LNCAP (cell line): Measurements from ENCODE around the gene TRA2B.

Experiments used
- TF ChIP-seq, protein P1 (sequence below): fragments of 450-650 bp; IDR thresholded peaks from 2 replicates; pipeline ENCODE4 v1.5.1; 2017; ENCODE audit warnings: mild to moderate bottlenecking

Gene TRA2B

DNA sequence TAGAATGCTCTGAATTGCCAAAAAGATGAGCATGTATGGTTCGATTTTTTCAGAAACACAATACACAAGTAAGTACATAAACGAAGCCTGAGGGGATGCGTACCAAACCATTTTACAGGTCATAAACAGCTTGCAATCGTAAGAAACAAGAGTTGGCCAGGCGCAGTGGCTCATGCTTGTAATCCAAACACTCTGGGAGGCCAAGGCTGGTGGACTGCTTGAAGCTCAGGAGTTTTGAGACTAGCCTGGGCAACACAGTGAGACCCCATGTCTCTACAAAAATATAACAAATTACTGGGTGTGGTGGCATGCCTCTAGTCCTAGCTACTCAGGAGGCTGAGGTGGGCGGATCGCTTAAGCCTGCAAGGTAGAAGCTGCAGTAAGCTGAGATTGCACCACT is 13.4 kb downstream of the TRA2B start:
- TF ChIP-seq, protein P1, sequence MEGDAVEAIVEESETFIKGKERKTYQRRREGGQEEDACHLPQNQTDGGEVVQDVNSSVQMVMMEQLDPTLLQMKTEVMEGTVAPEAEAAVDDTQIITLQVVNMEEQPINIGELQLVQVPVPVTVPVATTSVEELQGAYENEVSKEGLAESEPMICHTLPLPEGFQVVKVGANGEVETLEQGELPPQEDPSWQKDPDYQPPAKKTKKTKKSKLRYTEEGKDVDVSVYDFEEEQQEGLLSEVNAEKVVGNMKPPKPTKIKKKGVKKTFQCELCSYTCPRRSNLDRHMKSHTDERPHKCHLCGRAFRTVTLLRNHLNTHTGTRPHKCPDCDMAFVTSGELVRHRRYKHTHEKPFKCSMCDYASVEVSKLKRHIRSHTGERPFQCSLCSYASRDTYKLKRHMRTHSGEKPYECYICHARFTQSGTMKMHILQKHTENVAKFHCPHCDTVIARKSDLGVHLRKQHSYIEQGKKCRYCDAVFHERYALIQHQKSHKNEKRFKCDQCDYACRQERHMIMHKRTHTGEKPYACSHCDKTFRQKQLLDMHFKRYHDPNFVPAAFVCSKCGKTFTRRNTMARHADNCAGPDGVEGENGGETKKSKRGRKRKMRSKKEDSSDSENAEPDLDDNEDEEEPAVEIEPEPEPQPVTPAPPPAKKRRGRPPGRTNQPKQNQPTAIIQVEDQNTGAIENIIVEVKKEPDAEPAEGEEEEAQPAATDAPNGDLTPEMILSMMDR = no peak

DNA sequence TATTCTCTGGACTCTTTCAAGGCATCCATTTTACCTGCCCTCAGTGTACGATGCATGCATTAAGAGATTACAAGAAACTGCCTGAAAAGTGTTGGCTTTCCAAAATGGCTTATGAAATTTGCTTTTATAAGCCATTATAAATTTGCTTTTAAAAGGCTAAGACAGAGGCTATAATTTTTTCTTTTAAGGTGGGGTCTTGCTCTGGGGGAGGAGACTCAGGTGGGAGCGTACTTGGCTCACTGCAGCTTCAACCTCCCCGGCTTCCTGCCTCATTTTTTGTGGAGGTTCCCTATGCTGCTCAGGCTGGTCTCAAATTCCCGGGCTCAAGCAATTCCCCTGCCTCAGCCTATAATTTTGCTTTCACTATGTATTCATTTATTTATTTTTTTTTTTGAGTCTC is 17.6 kb downstream of the TRA2B start:
- TF ChIP-seq, protein P1 = no peak

DNA sequence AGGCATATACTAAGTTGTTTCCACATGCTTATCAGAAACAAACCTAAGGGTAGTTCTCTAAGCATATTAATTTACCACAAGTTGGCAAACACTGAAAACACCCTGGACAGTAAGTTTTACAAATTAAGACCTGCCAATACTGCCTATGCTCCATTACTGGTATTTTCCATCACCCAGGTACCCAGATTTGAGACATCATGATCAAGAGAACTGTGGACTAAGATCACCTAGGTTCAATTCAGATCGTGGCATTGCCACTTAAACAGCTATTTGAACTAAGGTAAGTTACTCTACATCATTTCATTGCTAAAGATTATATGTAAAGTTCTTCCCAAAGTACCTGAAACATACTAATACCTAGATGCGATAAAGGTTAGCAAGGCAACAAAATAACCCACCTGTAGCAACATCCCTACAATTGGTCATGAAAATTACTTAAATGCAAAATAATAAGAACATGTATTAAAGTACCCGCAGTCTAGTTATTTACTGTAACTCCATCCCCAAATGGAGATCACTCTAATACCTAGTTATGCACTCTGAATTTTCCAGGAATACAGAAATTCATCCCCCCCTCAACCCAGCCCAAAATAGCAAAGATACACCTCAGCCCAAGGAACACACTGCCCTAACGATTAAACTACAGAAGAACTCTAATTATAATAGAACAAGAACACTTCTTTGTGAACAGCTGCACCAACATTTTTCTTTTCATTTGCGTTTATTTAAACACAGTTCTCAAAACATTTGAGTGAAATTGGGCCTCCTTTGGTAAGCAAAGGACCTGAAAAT is 21.6 kb downstream of the TRA2B start:
- TF ChIP-seq, protein P1 = no peak

DNA sequence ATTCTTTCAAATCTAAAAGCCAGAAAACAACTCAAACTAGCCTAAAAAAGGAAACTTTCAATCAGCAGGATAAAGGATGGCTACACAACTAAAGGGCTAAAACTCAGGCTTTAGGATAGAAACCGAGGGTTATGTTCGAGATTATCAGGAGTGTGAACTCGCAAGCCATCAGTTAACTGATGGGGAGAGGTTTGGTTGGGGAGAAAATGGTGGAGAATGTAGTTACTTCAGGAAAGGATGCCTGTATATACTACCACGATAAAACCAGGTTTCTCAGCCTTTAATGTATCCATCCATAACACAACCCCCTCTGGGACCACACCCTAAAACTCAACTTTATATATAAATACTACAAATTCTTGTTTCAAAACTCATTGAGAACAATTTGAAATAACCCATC is 22.2 kb downstream of the TRA2B start:
- TF ChIP-seq, protein P1 = no peak

DNA sequence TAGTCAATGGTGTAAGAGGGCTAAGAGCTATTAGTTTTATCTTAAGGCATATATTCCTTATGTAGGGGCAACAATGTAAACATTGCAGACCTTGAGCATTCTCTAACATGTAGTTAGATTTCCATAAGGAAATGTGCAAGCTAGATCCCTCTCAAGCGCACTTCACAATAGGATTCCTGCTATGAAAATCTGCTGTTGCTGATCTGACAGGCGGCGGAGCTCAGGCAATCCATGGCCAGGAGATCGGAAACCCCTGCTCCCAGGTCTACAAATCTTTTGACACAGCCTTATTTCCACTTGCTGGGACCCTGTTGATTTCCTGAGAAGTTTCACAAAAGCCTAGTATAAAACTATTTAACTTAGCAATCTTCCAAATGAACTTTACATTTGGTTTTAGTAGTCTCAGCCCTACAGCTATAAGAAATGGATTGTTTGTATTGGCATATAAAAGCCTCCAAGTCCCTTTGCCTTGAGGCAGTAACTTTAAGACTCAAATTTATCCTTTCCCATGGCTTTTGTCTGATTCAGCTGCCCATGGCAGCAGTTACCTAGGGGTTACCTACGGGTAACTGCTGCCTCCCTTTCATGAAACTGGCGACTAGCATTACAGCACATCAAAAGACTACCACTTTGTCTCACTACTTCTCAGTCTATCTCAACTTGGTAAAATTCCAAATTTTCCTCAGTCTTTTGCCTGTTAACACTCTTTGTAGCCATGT is 22.7 kb downstream of the TRA2B start:
- TF ChIP-seq, protein P1 = no peak

DNA sequence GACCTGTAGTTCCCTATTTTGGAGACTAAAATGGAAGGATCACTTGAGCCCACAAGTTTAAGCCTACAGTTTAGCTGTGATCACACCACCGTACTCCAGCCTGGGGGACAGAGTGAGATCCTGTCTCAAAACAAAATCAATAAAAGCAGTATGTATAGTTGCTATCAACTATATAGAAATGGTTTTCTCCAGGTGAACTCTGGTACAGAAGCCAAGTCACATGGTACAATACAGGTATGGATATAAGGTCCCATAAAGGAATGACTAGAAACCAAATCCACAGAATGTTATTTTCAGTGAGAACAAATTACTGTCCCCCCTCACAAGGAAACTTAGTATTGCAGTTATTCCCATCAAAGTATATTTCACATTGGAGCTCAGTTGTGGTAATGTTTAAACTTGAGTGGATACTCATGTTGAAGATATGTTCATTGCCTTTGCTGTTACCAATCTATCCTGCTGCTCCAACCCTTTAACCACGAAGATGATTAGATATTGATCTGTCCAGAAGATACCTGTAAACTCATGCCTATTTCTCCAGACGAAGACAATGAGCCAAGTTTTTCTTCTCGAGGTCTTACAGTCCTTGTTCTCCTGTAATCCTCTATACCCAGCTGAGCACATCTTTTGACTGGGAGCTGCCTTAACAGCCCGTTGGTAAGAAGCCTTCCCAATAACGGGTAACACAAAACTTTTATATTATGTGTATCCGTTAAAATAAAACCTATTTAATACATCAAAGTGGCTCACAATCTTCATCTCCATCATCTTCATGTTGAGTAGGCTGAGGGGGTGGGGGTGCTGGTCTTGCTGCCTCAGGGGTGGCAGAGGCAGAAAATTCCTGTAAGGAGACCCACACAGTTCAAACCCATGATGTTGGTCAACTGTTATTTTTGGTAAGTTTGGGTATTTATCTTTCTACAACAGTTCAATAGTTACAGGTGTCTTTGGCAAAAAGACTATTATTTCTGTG is 24.6 kb downstream of the TRA2B start:
- TF ChIP-seq, protein P1 = no peak

DNA sequence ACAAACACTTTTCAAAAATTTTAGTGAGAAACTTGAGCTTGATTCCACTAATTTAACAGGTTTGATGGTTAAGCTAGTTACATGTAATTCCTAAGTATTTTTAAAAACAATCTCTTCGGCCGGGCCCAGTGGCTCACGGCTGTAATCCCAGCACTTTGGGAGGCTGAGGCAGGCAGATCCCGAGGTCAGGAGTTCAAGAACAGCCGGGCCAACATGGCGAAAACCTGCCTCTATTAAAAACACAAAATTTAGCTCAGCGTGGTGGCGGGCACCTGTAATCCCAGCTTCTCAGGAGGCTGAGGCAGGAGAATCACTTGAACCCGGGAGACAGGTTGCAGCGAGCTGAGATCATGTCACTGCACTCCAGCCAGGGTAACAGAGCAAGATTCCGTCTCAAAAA is 25.3 kb downstream of the TRA2B start:
- TF ChIP-seq, protein P1 = no peak
